Neuronal stem cell (in vitro differentiated cells): ENCODE measurements around the gene DNAAF2.
"Not testable (repeated sequence)": the region's sequence is repeated elsewhere in the genome, so short reads cannot be mapped to it uniquely, and the experiment has no call there.

Experiments
- DNase-seq: peaks from one replicate; pipeline ENCODE4 v3.0.0-alpha.2; 2013; ENCODE audit warnings: low spot score
- H2AFZ ChIP-seq: one replicate; pipeline ENCODE4 v1.6.1; 2013; ENCODE audit warnings: mild to moderate bottlenecking, low read length, inconsistent platforms
- H2AK5ac ChIP-seq: 2 replicates; pipeline ENCODE4 v1.6.1; 2013; ENCODE audit warnings: low read depth, mild to moderate bottlenecking, inconsistent platforms, low read length, moderate library complexity, mixed read lengths
- H2BK120ac ChIP-seq: 2 replicates; pipeline ENCODE4 v1.6.1; 2013; ENCODE audit warnings: low read depth, mild to moderate bottlenecking, inconsistent platforms, low read length, moderate library complexity, mixed read lengths
- H2BK12ac ChIP-seq: one replicate; pipeline ENCODE4 v1.6.1; 2013; ENCODE audit warnings: low read length, inconsistent platforms
- H2BK15ac ChIP-seq: 2 replicates; pipeline ENCODE4 v1.6.1; 2013; ENCODE audit warnings: mild to moderate bottlenecking, low read length, inconsistent platforms, mixed read lengths
- H2BK5ac ChIP-seq: one replicate; pipeline ENCODE4 v1.6.1; 2013; ENCODE audit warnings: inconsistent platforms, mild to moderate bottlenecking, low read length, moderate library complexity
- H3K14ac ChIP-seq: one replicate; pipeline ENCODE4 v1.6.1; 2013; ENCODE audit warnings: low read length, inconsistent platforms
- H3K18ac ChIP-seq: 2 replicates; pipeline ENCODE4 v1.6.1; 2013; ENCODE audit warnings: low read length, inconsistent platforms
- H3K23ac ChIP-seq: 2 replicates; pipeline ENCODE4 v1.6.1; 2013; ENCODE audit warnings: low read depth, mild to moderate bottlenecking, mixed read lengths, low read length, inconsistent platforms; ENCODE audit not compliant: poor library complexity
- H3K27ac ChIP-seq: replicated peaks from 3 replicates; pipeline ENCODE4 v1.5.1; 2013; ENCODE audit warnings: low read length, inconsistent platforms
- H3K27me3 ChIP-seq, 3 experiments: 2 replicates each; pipeline ENCODE4 v1.6.1; 2013; ENCODE audit warnings: low read length in 3 of 3, mild to moderate bottlenecking in 2 of 3, inconsistent platforms in 1 of 3, low read depth in 1 of 3, mixed read lengths in 1 of 3, moderate library complexity in 1 of 3; ENCODE audit not compliant: control insufficient read depth in 3 of 3, insufficient read depth in 3 of 3
- H3K36me3 ChIP-seq, 2 donors: replicated peaks in 1 of 2; 2 replicates each; pipeline ENCODE4 v1.6.1; 2013; ENCODE audit warnings: low read length in 2 of 2; ENCODE audit not compliant: control insufficient read depth in 2 of 2, insufficient read depth in 2 of 2
- H3K4ac ChIP-seq: 2 replicates; pipeline ENCODE4 v1.6.1; 2013; ENCODE audit warnings: inconsistent platforms, mild to moderate bottlenecking, low read length, moderate library complexity
- H3K4me1 ChIP-seq, 2 donors: 1 replicate in 1 of 2; 2 replicates in 1 of 2; pipeline ENCODE4 v1.6.1; 2013; ENCODE audit warnings: low read length in 2 of 2, low read depth in 1 of 2; ENCODE audit not compliant: control insufficient read depth in 2 of 2, insufficient read depth in 1 of 2
- H3K4me2 ChIP-seq: one replicate; pipeline ENCODE4 v1.6.1; 2013; ENCODE audit warnings: mild to moderate bottlenecking, low read length, inconsistent platforms; ENCODE audit not compliant: insufficient read depth, poor library complexity, severe bottlenecking
- H3K4me3 ChIP-seq, 2 donors: 2 replicates each; pipeline ENCODE4 v1.5.1; 2013; ENCODE audit warnings: low read length in 2 of 2, mild to moderate bottlenecking in 2 of 2, inconsistent platforms in 1 of 2, moderate library complexity in 1 of 2
- H3K79me1 ChIP-seq: one replicate; pipeline ENCODE4 v1.6.1; 2013; ENCODE audit warnings: low read depth, mild to moderate bottlenecking, inconsistent platforms, low read length, moderate library complexity
- H3K9ac ChIP-seq: one replicate; pipeline ENCODE4 v1.6.1; 2013; ENCODE audit warnings: mild to moderate bottlenecking, low read depth, low read length, inconsistent platforms; ENCODE audit not compliant: poor library complexity
- H3K9me3 ChIP-seq, 2 donors: replicated peaks in 1 of 2; 2 replicates each; pipeline versions ENCODE3 to v1.6.1; 2013; ENCODE audit warnings: low read length in 2 of 2, mild to moderate bottlenecking in 2 of 2, inconsistent platforms in 1 of 2, low read depth in 1 of 2, mixed read lengths in 1 of 2, moderate library complexity in 1 of 2; ENCODE audit not compliant: control insufficient read depth in 2 of 2, insufficient read depth in 1 of 2
- H4K8ac ChIP-seq: one replicate; pipeline ENCODE4 v1.6.1; 2013; ENCODE audit warnings: low read depth, mild to moderate bottlenecking, inconsistent platforms, low read length, moderate library complexity
- H4K91ac ChIP-seq: one replicate; pipeline ENCODE4 v1.6.1; 2013; ENCODE audit warnings: low read length, low read depth, mild to moderate bottlenecking, inconsistent platforms; ENCODE audit not compliant: poor library complexity
- WGBS, 2 donors: extraction: QIAGEN DNeasy Blood & Tissue Kit; methylation state at CpG; one replicate each; pipeline ENCODE4 v1.1.7; 2013; ENCODE audit warnings: missing lambda C conversion rate in 2 of 2, mixed read lengths in 1 of 2; ENCODE audit not compliant: insufficient read length in 2 of 2, insufficient replicate concordance in 1 of 2; ENCODE audit errors: extremely low coverage in 2 of 2; 5-methylcytosine and 5-hydroxymethylcytosine counted together

DNAAF2 gene

DNA sequence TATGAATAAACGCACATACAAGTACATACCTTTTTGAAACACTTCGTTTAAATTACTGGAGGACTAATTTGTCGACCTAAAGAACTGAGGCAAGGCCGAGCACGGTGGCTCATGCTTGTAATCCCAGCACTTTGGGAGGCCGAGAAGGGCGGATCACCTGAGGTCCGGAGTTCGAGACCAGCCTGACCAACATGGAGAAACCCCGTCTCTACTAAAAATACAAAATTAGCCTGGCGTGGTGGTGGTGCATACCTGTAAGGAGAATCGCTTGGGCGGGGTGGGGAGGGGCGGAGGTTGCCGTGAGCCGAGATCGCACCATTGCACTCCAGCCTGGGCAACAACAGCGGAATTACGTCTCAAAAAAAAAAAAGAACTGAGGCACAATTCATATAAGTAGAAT, 15.8 kb downstream of the DNAAF2 start:
- H4K8ac ChIP-seq, H2BK12ac ChIP-seq, H3K27me3 ChIP-seq, H3K9ac ChIP-seq, H3K27ac ChIP-seq, H2BK15ac ChIP-seq, H4K91ac ChIP-seq, H3K4ac ChIP-seq, H3K23ac ChIP-seq, H3K79me1 ChIP-seq, H2AFZ ChIP-seq, DNase-seq, H3K14ac ChIP-seq, H2AK5ac ChIP-seq, H2BK5ac ChIP-seq, H3K9me3 ChIP-seq, H2BK120ac ChIP-seq, H3K18ac ChIP-seq: not testable (repeated sequence)
- peak overlapping the region; percentile 35 for H3K4me2 ChIP-seq
- no CpG with 5 or more reads among the region's 19 CpGs for WGBS, 2 donors
- peak overlapping the region in 1 of 2 donors; percentile 76 for H3K4me3 ChIP-seq
- peaks cover 8 to 77% of the 10 kb centered on the region in 2 donors for H3K36me3 ChIP-seq
- peaks cover 2 to 15% of the 10 kb centered on the region in 2 donors for H3K4me1 ChIP-seq

DNA sequence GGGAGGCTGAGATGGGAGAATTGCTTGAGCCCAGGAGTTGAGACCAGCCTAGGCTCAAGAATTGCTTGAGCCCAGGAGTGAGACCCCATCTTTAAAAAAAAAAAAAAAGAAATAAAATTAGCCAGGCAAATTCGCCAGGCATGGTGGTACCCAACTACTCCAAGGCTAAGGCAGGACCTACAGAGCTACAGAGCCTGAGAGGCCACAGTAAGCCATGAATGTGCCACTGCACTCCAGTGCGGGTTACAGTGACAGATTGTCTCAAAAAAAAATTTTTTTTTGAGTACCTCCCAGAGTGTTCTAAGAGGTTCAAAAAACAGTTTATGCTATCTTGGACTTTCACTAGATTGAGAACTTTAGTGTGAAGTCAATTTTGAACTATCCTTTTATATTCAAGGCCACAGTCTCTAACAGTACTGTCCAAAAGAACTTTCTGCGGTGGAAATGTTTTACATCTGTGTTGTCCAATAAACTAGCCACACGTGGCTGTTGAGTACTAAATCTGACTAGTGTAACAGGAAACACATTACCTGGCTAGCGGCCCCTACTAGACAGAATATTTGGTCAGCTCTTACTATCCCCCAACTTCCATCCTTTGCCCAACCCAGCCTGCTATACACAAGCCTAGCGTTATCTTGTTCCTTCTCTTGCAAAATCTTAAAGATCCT, 17.1 kb downstream of the DNAAF2 start:
- no CpG with 5 or more reads among the region's 6 CpGs for WGBS, 2 donors
- peaks cover 8 to 74% of the 10 kb centered on the region in 2 donors for H3K36me3 ChIP-seq
- H3K4me3 ChIP-seq: no peak overlapping the region

DNA sequence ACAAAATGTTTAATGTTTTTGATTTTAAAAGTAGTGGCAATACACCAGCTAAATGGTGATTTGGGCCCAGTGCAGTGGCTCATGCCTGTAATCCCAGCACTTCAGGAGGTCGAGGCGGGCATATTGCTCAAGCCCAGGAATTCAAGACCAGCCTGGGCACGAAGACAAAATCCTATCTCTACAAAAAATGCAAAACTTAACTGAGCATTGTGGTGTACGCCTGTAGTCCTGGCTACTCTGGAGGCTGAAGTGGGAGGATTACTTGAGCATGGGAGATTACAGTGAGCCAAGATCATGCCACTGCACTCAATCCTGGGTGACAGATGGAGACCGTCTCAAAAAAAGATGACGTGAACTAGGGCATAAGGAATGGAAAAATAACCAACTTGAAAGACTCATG, 19.3 kb downstream of the DNAAF2 start:
- peaks cover 8 to 72% of the 10 kb centered on the region in 2 donors for H3K36me3 ChIP-seq
- H3K9ac ChIP-seq: no peak overlapping the region
- DNase-seq: no peak
- H3K4me2 ChIP-seq: no peak overlapping the region
- no CpG with 5 or more reads among the region's 6 CpGs for WGBS, 2 donors
- peaks cover 0 to 4% of the 10 kb centered on the region in 2 donors for H3K4me1 ChIP-seq
- H2BK5ac ChIP-seq: no peak overlapping the region
- no peak overlapping the region for H2BK12ac ChIP-seq
- H3K9me3 ChIP-seq: no peaks in the 10 kb centered on the region
- no peak overlapping the region for H4K8ac ChIP-seq
- H3K18ac ChIP-seq: no peak overlapping the region
- H2BK15ac ChIP-seq: no peak overlapping the region
- H3K4me3 ChIP-seq: no peak overlapping the region
- H3K4ac ChIP-seq: no peak overlapping the region
- H3K79me1 ChIP-seq: peaks cover 2% of the 10 kb centered on the region
- no peak overlapping the region for H4K91ac ChIP-seq
- no peaks in the 10 kb centered on the region for H3K27me3 ChIP-seq
- no peak overlapping the region for H3K14ac ChIP-seq
- no peak overlapping the region for H3K27ac ChIP-seq
- no peak overlapping the region for H2AFZ ChIP-seq
- no peak overlapping the region for H2AK5ac ChIP-seq
- H2BK120ac ChIP-seq: no peak overlapping the region
- H3K23ac ChIP-seq: no peak overlapping the region

More for the DNA sequence above, 17.1 kb downstream of the DNAAF2 start:
- Histone ChIP-seq H3K4me1 (peaks cover 2 to 15% of the 10 kb centered on the region in 2 donors), H3K79me1 (peaks cover 4% of the 10 kb centered on the region), H2AK5ac (no peak overlapping the region), H3K4ac (no peak overlapping the region), H4K91ac (no peak overlapping the region), H2BK120ac (no peak overlapping the region), H3K14ac (no peak overlapping the region), H4K8ac (no peak overlapping the region), H3K9me3 (no peaks in the 10 kb centered on the region), H3K18ac (no peak overlapping the region), H3K4me2 (no peak overlapping the region), H2BK5ac (no peak overlapping the region), H2AFZ (no peak overlapping the region), H3K23ac (no peak overlapping the region), H2BK12ac (no peak overlapping the region), H2BK15ac (no peak overlapping the region), H3K9ac (no peak overlapping the region), H3K27ac (no peak overlapping the region), H3K27me3 (no peaks in the 10 kb centered on the region)
- no peak for DNase-seq

DNA sequence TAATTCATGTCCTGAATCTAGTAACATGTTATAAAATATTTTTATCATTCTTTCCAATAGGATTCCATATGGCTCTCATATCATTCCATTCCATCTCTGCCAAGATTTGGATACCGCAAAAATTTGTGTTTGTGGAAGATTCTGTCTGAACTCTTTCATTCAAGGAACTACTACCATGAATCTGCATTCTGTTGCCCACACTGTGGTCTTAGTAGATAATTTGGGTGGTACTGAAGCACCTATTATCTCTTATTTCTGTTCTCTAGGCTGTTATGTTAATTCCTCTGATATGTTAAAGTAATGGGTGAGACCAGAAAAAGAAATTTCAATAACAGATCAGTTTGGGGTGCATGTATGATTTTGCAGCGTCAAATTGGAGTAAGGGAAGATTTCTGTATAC, 20.8 kb downstream of the DNAAF2 start:
- Histone ChIP-seq H2AK5ac (no peak overlapping the region), H3K4ac (no peak overlapping the region), H2BK15ac (no peak overlapping the region), H3K36me3 (peaks cover 8 to 80% of the 10 kb centered on the region in 2 donors), H2BK12ac (no peak overlapping the region), H2BK120ac (no peak overlapping the region), H3K9ac (no peak overlapping the region), H3K18ac (no peak overlapping the region), H3K4me2 (no peak overlapping the region), H3K4me1 (peaks cover 0 to 2% of the 10 kb centered on the region in 2 donors), H3K79me1 (peaks cover 2% of the 10 kb centered on the region), H4K91ac (no peak overlapping the region), H4K8ac (no peak overlapping the region), H3K9me3 (no peaks in the 10 kb centered on the region), H3K27ac (no peak overlapping the region), H3K23ac (no peak overlapping the region), H3K14ac (no peak overlapping the region), H3K27me3 (no peaks in the 10 kb centered on the region), H2AFZ (no peak overlapping the region), H3K4me3 (no peak overlapping the region), H2BK5ac (no peak overlapping the region)
- WGBS, 2 donors: no CpG with 5 or more reads among the region's 2 CpGs
- DNase-seq: no peak
